NCI-H446 treated with DMSO at 0.1 percent for 48 hours (cell line): Measurements from ENCODE around the gene ZNF598.
A peak's percentile ranks its signal among the peaks of the same experiment; 100 is the strongest.

Experiments
- DNase-seq: peaks from one replicate; lab custom pipeline; 2025; lab: John Stamatoyannopoulos, UW

The ZNF598 gene

GRCh38 chr16:1990351-1991134 is 19.1 kb downstream of the ZNF598 start:
- DNase-seq: no peak

- DNase-seq: no peak
These were observed 19.6 kb downstream of the ZNF598 start for GRCh38 chr16:1990101-1990350.

- no peak for DNase-seq
These were observed 20.2 kb downstream of the ZNF598 start, which contains the start of gene SYNGR3 for GRCh38 chr16:1989209-1990100. Gene SYNGR3 (plus strand): TSS chr16:1989970. CDS start chr16:1990103, 133 bp downstream.

- no peak for DNase-seq
These were observed 22.4 kb downstream of the ZNF598 start for GRCh38 chr16:1987198-1987597.

GRCh38 chr16:1985466-1986150 is 24.0 kb downstream of the ZNF598 start:
- no peak for DNase-seq

- DNase-seq: no peak
These were observed 25.0 kb downstream of the ZNF598 start for GRCh38 chr16:1984347-1985225.

GRCh38 chr16:1983544-1984346 is 25.9 kb downstream of the ZNF598 start, which contains the start of gene GFER:
Gene GFER (plus strand): TSS chr16:1984193. CDS start chr16:1984219, 26 bp downstream.
- peak; percentile 64 for DNase-seq

- DNase-seq: no peak
These were observed 26.6 kb downstream of the ZNF598 start for GRCh38 chr16:1982991-1983543.

GRCh38 chr16:1982013-1982433 is 27.6 kb downstream of the ZNF598 start:
- DNase-seq: no peak

- DNase-seq: no peak
These were observed 28.2 kb downstream of the ZNF598 start, which contains the start of gene NOXO1 for GRCh38 chr16:1981398-1981836. Gene NOXO1 (minus strand): TSS chr16:1981469. CDS start chr16:1981179, 290 bp downstream.

- no peak for DNase-seq
These were observed 28.9 kb downstream of the ZNF598 start for GRCh38 chr16:1980770-1981087.

GRCh38 chr16:1980030-1980769 is 29.4 kb downstream of the ZNF598 start:
- DNase-seq: no peak

- no peak for DNase-seq
These were observed 30.2 kb downstream of the ZNF598 start for GRCh38 chr16:1979271-1980029.

- DNase-seq: no peak
These were observed 31.0 kb downstream of the ZNF598 start for GRCh38 chr16:1978476-1979120.

GRCh38 chr16:1977875-1978268 is 31.7 kb downstream of the ZNF598 start:
- no peak for DNase-seq

- DNase-seq: no peak
These were observed 32.4 kb downstream of the ZNF598 start for GRCh38 chr16:1976951-1977874.

- no peak for DNase-seq
These were observed 33.5 kb downstream of the ZNF598 start for GRCh38 chr16:1976216-1976520.
